ENCODE measurements around the gene CLRN3.

CLRN3 gene

DNA sequence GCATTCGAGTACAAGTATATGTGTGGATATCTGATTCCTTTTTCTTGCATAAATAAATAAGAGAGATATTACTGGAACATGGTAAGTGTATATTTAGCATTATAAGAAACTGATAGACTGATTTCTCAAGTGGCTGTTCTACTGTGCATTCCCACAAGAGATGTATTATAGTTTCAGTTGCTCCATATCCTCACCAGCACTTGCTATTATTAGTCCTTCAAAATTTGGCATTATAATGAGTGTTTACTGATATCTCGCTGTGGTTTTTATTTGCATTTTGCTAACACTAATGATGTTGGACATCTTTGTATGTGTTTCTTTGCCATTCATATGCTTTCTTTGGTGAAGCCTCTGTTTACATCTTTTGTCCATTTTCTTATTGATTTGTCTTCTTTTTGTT is 4.4 kb upstream of the CLRN3 start:
- no peak for DNase-seq

DNA sequence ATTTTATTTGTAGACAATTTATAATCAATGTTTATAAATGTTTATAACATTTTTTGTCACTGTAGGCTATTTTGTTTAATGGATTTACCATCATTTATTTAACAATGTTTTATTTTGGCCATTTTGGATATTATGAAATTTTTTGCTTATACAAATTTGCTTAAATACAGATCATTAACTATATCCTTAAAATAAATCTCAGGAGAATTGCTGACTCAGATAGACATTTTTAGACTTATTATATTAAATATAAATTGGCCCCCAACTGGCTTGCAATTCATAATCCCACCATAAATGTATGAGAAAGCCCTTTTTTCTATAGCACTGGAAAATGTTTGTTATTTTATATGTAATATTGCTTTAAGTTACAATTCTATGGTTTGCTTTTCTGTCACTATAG is 3.8 kb upstream of the CLRN3 start:
- no peak for DNase-seq

DNA sequence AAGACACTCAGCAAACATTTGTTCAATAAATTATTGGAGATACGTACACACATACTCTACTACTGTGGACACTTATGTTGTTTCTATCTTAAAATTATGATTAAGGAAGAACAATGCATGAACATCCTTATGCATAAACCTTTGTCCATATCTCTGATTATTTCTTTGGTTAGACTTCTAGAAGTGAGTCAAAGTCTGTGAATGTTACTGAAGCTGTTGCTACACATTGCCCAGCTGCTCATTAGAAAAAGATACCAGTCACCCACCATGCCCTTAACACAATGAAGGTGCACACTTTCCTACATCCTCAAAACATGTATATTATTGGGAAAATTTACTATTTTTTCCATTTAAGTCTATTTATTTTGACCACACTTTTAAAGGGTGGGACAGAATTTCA is 1.4 kb upstream of the CLRN3 start:
- no peak for DNase-seq

DNA sequence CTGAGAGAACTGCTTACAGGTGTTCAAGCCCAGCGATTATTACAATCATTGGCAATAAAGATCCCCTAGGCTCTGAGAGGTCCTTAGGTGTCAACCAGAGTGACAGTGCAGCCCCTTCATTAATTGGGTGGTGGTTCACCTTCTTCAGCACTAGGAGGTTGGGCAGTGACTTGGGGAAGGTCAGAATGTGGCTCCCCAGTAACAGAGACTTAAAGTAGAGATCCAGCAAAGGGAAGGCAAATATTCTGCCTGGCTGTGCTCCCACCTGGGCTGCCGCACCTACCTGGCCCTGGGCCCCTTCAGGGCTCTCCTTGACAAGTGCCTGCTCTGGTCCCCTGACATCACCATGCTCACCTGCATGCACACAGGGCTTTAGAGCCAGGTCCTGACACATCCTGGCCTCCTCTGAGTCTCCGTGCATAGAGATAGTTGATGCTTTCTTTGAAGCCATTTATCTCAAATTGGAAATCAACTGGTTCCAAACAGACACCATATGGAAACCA is 1.9 kb downstream of the CLRN3 start:
- no peak for DNase-seq

- no peak for DNase-seq
Observed at GRCh38 chr10:127890216-127890615, 2.5 kb downstream of the CLRN3 start.

DNA sequence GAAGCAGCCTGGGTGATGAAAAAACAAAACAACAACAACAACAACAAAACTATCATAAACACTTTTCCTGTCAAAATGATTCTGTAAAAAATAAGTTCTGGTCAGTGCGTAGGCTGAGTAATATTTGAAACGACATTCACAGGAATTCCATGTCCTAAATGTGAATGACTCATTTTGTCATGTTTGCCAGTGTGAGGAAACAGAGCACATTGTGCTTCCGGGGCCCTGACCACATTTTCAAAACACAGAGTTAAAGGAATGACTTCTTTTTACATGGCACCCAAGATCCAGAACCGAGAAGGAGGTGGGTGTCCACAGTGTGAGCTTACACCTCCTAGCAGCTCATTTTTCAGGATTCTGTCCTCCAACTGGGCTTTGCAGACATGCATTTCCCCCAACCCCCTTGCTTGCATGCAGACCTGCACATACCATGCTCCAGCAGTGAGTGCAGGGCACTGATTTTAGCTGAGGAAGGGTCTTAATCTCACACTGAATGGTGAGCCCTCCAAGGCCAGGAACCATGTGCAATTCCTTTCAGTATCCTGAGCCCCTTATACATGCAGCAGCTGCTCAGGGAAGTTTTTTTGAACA is 3.0 kb downstream of the CLRN3 start:
- DNase-seq: no peak

DNA sequence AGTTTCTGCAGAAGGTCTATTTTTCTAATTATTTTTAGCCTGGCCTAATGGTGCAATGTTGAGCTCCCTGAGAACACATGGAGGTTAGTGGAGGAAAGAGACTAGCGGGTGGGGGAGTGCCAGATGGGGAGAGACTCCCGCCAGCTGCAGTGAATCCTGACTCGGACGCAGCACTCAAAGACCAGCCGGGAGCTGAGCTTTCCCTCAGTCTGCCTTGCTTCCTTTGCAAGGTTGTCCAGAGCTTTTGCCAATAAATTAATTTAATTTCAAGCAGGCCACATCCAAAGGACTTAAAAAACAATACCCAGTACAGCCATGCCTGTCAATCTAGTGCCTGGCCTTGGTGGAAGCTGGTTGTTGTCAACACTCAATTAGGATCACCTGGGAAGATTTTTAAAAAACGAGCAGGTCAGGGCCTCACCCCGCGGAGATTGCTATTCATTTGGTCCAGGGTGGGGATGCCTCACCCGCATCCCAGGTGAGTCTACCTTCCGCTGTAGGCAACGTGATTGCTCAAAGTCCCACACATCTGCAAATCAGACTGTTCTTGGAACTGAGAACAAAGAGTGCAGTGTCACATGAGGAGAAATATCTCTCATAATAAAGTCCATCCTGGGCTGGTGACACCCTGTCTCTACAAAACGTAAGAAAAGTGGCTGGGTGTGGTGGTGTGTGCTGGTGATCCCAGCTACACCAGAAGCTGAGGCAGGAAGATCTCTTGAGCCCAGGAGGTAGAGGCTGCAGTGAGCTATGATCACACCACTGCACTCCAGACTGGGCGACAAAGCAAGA is 4.0 kb downstream of the CLRN3 start:
- DNase-seq: no peak

- DNase-seq: no peak
Observed at GRCh38 chr10:127887541-127888415, 5.0 kb downstream of the CLRN3 start.

DNA sequence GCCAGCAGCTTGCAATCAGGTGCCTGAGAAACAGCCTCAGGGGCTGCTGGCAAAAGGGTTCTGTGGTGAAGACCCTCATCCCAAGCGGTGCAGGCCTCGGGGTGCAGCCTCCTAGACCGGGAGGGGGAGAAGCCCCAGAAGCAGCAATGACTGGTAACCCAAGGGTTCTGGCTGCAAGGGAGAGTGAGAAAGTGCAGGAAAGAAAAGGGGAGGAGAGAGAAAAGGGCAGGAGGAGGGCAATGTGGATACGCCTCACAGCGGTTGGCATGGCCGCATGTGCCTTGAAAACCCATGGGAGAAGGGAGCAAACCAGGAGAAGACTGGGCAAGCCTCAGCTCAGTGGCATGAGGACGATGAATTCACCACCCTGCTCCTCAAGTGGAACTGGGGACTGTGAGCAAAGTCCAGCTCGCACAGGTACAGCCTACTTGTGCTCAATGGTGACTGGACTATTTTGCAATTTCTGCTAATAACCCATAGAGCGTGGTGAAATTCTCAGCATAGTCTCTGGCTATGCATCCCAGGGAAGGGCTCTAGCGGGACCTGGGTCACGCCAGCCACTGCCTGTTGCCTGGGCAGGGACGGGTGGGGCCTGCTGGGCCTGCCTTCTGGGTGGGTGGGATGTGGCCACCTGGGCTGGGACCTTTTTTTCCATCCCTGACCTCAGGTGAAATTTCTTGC is 6.2 kb downstream of the CLRN3 start:
- DNase-seq: no peak

- DNase-seq: no peak
Observed at GRCh38 chr10:127884501-127884900, 8.2 kb downstream of the CLRN3 start.

DNA sequence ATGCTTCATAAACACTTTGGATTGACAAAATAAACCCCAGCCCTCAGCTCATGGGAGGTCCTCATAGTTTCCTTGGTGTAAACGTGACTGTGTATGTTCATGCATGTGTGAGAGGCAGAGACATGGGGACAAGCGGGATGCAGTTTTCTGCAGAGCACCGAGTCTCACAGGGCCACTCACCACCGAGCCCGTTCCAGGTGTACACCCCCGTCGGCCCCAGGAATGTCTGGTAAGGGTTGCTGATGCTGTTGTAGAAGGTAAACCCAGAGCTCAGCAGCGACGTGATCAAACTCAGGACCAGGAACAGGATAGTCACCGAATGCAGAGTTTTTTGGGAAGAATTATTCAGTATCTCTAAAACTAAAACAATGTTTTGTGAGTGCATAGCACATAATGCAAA is 9.2 kb downstream of the CLRN3 start:
- DNase-seq: no peak

GRCh38 chr10:127882801-127883459 is 9.8 kb downstream of the CLRN3 start:
- DNase-seq: no peak

DNA sequence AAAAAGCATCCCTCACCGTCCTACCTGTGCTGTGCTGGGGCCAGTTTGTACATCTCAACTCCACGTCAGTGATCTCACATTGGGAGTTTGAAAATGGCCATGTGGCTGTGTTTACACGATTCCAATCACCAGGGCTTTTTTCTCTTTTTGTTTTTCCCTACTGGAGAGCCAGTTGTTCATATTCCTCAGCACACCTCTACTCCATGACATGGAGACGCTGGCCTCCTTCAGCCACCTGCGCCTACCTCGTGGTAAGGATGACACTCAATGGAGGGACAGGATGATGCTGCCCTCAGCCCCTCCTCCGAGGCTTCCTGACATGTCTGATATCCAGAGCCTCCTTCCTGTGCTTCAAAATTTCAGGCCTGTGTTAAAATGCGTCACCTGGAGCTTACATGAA is 10.3 kb downstream of the CLRN3 start:
- DNase-seq: no peak

DNA sequence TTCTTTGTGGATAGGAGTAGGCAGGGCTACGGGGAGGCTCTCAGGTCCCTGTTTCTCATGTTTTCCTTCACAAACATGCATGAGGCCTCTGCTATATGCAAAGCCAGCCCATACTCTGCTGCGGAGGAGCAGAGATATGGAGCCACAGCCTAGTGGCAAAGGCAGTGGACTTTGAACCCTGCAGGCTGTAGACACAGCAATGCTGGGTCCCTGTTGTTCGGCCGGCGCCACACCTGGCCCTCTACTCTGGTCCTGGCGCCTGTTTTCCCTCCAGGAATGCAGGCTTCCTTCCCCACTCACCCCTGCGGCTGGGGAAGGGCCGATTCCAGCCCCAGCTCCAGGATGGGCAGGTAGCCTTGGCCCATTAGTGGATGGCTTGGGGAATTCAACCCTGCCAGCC is 11.5 kb downstream of the CLRN3 start:
- no peak for DNase-seq

- no peak for DNase-seq
Observed at GRCh38 chr10:127880557-127880956, 12.2 kb downstream of the CLRN3 start.

DNA sequence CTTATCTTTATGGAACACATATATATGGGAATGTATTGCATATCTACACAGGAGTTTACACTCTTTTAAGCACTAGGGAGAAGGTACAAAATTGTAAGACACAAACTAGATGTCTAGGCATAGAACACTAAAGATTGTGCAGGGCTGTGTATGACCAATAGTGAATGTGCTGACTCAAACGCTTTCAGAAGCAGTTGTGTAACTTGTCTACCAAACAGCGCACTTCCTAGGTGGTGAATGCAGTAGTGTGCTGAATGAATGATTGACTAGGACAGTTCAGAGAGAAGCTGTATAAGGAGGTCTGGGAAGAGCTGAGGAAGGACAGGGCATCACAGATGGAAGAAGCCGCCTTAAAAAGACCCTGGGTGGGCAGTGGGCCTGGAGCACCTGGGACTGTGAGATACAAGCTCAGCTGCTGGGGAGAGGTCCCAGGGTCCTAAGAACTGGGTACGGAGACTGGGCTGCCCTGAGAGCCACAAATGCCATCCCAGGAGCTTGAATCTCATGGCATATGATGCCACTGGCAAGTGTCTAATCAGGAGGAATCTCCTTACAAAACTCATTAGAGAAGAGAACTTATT is 14.2 kb downstream of the CLRN3 start:
- no peak for DNase-seq

DNA sequence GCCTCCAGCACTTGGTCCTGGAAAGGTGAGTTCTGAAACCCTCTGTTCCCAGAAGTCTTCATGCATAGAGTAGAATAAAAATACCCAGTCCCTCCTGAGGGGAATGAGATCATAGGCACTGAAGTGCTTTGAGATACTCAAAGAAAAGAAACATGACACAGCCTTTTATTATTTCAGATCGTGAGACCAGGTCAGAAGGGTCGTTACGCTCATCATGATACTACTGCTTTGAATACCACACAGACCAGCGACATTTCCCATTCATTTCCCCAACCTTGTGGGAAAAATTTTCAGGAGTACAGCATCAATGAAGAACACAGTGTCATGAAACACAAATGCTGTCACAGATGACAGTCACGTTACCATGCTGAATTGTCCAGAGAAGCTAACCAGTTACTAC is 15.0 kb downstream of the CLRN3 start:
- DNase-seq: no peak

- no peak for DNase-seq
Observed at GRCh38 chr10:127877116-127877515, 15.6 kb downstream of the CLRN3 start.

- no peak for DNase-seq
Observed at GRCh38 chr10:127875916-127876315, 16.8 kb downstream of the CLRN3 start.

- no peak for DNase-seq
Observed at GRCh38 chr10:127875449-127875765, 17.3 kb downstream of the CLRN3 start.

DNA sequence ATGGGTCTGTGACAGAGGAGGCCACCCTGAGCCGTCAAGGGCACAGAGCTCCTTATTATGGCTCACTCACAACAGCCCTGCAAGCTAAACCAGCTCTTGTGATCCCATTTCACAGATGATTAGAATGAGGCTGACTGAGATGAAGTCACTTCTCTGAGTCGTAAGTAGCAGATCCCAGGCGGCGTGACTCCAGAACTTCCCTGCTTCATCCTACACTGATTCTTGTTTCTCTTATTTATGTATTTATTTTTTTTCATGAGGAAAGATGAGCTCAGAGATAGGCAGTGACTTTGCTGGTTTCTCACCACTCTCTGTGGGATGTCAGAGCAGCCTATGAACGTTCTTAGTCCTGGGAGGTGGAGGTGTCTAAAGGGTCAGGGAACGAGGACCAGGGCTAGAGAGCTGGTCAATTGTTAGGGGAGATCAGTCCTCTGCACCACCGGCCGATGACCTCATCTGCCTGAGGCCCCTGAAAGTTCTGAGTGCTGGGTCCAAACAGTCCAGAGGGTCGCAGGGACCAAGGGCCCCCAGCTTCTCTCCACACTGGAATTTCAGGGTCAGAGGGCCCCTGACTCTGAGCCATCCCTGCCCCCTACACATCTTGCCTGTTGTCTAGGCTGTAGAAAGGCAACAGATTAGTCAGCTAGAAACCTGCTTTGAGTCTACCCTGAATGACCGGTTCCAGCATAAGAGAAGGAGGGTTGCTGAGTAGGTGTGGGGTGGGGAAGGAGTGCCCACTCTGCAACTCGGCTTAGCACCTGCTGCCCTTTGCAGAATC is 17.9 kb downstream of the CLRN3 start:
- no peak for DNase-seq

Measured in activated CD8-positive, alpha-beta memory T cell treated with anti-CD3 and anti-CD28 coated beads, Interleukin-2, amount 50 U/mL, for 4 hours (primary cell).